Measurements from ENCODE around the gene PTGFRN.
A peak's percentile ranks its signal among the peaks of the same experiment; 100 is the strongest.
"Not testable (repeated sequence)": the region's sequence is repeated elsewhere in the genome, so short reads cannot be mapped to it uniquely, and the experiment has no call there.

PTGFRN gene

GRCh38 chr1:116980309-116980708 lies 70.6 kb downstream of the PTGFRN start:
- DNase-seq, result not testable (repeated sequence)

DNA sequence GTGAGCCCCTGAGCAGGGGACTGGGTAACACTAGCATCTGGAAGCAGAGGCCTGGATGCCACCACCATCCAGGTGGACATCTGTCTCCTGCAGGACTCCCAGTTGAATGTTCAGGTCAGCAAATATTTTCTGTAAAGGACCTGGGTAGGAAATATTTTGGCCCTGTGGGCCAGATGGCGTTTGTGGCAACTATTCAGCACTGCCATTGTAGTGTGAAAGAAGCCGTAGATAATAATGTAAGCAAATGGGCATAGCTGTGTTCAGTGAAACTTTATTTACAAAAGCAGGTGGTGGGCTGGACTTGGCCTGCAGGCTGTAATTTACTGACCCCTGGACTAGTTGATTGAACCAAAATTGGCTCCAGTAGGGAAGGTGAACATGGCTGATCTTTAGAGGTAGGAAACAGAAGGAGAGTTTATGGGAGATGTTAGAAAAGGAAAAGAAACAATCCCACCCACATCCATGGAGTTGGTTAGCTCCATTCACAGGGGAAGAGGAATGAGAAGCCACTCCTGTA lies 71.9 kb downstream of the PTGFRN start:
- DNase-seq, result peak in 1 of 3 experiments; percentile 26

GRCh38 chr1:116982319-116983004 lies 72.7 kb downstream of the PTGFRN start:
- no peak for DNase-seq

- peak in 1 of 3 experiments; percentile 38 for DNase-seq
Observed at GRCh38 chr1:116983112-116983511, 73.4 kb downstream of the PTGFRN start.

DNA sequence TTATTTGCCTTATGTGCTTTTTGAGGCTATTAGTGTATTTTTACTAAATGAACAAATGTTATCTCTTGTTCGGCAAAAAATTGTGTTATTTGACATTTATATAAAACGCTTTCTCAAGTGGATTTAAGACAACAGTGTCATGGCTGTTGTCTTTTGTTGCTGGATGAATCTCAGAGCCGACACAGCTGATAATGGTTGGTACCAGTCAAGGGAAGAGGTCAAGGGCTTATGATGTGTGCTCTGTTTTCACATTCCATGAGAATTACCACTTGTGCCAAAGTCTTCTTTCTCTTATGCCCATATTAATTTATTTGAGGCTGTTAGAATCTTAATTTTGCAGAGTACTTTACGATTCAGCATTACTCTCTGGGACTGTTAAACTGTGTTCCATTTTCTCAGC lies 74.0 kb downstream of the PTGFRN start:
- no peak for DNase-seq

GRCh38 chr1:116984406-116985160 lies 74.9 kb downstream of the PTGFRN start:
- DNase-seq, result no peak

DNA sequence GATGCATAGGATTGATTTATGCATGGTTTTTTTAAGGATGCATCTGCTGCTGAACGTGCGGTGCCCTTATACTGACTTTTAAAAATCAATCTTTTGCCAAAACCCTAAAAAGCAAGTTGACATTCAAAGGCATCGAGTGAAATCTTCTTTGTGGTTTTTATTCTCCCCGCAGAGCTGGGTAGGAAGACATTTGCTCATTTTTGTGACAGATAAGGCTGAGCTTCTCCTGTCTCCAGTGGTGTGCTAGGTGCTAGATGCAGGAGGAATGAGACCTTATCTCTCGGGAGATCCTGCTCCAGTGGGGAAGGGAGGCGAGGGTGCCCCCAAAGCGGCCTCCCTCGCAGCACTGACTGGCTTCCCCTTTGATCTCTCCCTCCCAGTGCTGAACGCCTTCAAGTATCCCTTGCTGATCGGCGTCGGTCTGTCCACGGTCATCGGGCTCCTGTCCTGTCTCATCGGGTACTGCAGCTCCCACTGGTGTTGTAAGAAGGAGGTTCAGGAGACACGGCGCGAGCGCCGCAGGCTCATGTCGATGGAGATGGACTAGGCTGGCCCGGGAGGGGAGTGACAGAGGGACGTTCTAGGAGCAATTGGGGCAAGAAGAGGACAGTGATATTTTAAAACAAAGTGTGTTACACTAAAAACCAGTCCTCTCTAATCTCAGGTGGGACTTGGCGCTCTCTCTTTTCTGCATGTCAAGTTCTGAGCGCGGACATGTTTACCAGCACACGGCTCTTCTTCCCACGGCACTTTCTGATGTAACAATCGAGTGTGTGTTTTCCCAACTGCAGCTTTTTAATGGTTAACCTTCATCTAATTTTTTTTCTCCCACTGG lies 76.9 kb downstream of the PTGFRN start:
- DNase-seq, result no peak

DNA sequence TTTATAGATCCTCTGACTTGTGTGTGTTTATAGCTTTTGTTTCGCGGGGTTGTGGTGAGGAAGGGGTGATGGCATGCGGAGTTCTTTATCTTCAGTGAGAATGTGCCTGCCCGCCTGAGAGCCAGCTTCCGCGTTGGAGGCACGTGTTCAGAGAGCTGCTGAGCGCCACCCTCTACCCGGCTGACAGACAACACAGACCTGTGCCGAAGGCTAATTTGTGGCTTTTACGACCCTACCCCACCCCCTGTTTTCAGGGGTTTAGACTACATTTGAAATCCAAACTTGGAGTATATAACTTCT lies 77.5 kb downstream of the PTGFRN start:
- no peak for DNase-seq

- DNase-seq, result no peak
Observed at GRCh38 chr1:116988248-116988647, 78.5 kb downstream of the PTGFRN start.

DNA sequence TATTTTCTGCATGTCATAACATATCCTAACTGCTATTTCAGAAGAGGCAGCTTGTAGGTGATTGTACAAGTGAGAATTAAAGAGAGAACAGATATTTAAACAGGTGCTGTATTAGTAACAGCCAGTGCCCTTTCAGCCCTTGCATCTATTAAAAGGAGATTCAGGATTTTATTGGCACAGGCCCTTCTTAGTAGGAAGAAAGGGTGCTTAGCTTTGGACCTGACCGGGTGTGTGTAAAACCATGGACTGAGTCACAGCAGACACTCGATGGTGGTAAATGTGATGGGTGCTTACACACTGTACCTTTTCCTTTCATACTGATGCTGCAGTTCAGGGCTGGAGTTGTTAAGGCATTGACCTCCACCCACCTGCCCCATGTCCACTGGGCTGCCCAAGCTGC lies 79.2 kb downstream of the PTGFRN start:
- DNase-seq, result peak in 2 of 3 experiments; percentile 22 to 70

GRCh38 chr1:116989835-116990234 lies 80.1 kb downstream of the PTGFRN start:
- no peak for DNase-seq

GRCh38 chr1:116990612-116991151 lies 81.0 kb downstream of the PTGFRN start:
- no peak for DNase-seq

- no peak for DNase-seq
Observed at GRCh38 chr1:116991171-116991845, 81.6 kb downstream of the PTGFRN start.

DNA sequence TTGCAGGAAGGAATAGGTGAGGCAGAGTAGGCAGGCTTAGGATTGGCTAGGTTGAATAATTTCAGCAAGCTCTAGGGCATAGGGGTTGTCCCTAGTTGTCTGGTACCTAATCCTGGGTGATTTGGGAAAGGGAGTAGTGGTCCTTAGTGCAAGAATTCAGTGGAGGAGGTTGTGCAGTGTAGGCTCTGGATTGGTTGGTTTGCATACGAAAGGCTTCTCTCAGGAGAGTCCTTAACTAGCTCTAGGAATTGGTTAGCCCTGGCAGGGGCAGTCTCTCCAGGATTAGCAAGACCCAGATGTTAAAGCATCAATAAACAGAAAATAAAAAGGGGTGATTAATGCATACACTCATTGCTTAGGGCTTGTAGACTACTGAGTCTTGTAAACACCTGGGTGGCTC lies 82.2 kb downstream of the PTGFRN start:
- no peak for DNase-seq

DNA sequence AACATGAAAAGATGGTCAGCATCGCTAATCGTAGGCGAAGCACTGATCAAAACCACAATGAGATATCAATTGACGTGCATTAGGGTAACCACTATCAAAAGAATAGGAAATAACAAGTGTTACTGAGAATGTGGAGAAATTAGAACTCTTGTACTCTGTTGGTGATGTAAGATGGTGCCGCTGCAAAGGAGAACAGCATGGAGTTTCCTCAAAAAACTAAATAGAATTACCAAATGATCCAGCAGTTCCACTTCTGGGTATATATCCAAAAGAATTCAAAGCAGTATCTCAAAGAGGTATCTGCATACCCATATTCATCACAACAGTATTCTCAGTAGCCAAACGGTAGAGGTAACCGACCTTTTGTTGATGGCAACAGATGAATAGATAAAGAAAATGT lies 83.6 kb downstream of the PTGFRN start:
- DNase-seq, result no peak

DNA sequence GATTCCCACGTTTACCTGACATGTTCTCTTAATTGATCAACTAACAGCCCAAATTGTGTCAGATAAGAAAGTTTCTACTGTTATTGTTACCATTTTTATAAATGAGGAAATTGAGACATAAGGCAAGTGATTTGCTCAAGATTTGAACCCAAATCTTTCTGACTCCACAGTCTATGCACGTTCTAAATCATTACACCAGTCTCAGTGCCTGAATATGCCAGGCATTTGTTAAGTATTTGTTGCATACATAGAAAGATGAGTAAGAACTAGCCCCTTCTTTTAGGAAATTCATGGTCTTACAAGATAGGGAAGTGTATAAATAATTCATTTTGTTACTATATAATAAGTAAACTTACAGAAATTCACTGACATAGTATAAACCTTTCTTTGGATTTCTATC lies 84.7 kb downstream of the PTGFRN start:
- no peak for DNase-seq

- DNase-seq, result no peak
Observed at GRCh38 chr1:116997066-116997465, 87.3 kb downstream of the PTGFRN start.

- no peak for DNase-seq
Observed at GRCh38 chr1:116997636-116998035, 87.9 kb downstream of the PTGFRN start.

- no peak for DNase-seq
Observed at GRCh38 chr1:116999596-116999995, 89.9 kb downstream of the PTGFRN start.

- no peak for DNase-seq
Observed at GRCh38 chr1:117000142-117000541, 90.4 kb downstream of the PTGFRN start.

DNA sequence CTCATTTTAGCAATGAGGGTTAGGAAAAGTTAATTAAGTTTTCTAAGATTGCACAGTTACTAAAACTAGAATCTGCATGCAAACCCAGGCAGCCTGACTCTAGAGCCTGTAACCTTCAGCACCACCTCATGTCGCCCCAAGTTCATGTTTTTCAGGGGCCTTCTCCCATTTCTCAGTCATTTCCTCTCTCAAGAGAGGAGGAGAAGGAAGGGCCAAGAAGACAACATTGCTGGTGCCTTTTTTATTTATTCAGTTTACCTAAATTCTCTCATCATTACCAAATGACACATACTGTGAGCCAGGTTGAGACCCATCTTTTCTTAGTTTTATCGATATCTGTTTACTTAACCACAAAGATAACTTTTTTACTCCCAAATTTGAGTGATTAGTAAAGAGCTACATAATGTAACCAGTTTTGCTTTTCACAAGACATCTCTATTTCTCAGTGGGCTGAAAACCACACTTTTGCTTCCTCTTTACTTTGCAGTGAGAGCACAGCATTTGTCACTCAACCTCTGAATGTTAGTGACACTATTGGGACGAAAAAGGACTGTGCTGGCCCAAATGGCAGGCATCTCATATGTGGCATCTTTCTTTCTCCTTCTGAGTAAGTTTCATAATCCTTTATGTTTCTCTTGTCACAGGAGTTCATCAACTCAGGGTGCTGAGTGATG lies 91.7 kb downstream of the PTGFRN start, which contains the start of gene CD101:
CD101 (plus strand) TSS at position 507 of the 674 bp plus-strand sequence; CDS start at position 565, 58 bp downstream.
- DNase-seq, result no peak
